GM19372 (cell line): ENCODE data around the gene KIF4B.
A peak's percentile ranks its signal among the peaks of the same experiment; 100 is the strongest.
"Not testable (repeated sequence)": the region's sequence is repeated elsewhere in the genome, so short reads cannot be mapped to it uniquely, and the experiment has no call there.

ENCODE experiments used
- ATAC-seq: cut with Tn5 transposase; IDR thresholded peaks from one replicate; pipeline ENCODE4 v1.9.1; 2021; ENCODE audit warnings: mild to moderate bottlenecking, low read depth, moderate library complexity; ENCODE audit not compliant: unreplicated experiment

The KIF4B gene

DNA sequence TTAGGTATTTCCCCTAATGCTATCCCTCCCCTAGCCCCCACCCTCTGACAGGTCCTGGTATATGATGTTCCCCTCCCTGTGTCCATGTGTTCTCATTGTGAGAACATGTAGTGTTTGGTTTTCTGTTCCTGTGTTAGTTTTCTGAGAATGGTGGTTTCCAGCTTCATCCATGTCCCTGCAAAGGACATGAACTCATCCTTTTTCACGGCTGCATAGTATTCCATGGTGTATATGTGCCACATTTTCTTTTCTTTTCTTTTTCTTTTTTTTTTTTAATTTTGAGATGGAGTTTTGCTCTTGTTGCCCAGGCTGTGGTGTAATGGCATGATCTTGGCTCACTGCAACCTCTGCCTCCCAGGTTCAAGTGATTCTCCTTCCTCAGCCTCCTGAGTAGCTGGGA is 7.3 kb upstream of the KIF4B start:
- ATAC-seq = not testable (repeated sequence)

DNA sequence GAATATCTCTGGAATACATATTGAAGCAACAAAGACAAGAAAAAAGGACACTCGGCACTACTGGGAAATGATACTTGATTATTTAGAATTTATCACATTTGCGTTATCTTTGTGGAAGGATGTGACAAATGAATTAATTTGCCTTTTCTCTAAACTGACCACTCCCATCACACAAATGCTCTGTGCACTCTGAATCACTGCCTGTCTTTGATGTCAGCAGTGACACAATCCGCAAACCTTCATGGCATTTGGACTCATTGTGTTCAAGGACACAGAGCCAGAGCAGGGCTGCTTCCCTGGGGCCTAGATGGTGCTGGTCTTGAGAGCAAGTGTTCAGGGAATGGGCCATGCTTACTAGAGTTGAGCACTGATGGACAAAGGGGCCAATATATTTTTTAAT is 4.9 kb upstream of the KIF4B start:
- no peak for ATAC-seq

DNA sequence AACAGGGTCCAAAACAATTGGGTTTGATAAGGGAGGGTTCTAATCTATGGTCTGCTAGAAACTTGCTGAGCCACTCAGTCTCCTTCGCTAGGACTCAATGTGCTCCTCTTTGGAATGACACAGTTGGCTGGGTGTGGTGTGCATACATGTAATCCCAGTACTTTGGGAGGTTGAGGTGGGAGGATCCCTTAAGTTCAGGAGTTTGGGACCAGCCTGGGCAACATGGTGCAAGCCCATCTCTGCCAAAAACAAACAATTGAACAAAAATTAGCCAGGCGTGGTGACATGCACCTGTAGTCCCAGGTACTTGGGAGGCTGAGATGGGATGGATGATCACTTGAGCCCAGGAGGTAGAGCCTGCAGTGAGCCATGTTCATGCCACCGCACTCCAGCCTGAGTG is 2.7 kb upstream of the KIF4B start:
- ATAC-seq = no peak

DNA sequence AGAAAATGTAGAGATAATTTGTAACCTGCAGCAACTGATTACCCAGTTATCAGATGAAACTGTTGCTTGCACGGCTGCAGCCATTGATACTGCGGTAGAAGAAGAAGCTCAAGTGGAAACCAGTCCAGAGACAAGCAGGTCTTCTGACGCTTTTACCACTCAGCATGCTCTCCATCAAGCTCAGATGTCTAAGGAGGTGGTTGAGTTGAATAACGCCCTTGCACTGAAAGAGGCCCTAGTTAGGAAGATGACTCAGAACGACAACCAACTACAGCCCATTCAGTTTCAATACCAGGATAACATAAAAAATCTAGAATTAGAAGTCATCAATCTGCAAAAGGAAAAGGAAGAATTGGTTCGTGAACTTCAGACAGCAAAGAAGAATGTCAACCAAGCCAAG is 1.7 kb downstream of the KIF4B start:
- ATAC-seq = no peak

DNA sequence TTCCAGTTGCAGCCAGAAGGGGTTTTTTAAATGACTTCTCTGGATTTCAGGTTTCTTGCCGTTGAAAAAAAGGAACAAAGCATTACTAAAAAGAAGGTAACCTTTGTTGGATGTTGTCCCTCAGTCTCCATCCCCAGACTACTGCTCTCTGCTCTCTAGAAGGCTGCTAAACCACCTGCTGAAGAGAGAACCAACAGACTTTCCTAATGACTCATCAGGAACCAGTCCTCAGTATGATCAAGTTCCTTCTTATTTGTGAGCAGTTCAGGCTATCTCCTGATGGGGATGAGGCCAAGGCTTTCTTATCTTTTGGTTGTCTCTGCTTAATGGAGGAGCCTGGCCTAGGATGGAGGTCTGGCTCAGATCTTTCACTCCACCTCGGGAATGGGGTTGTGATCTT is 4.1 kb downstream of the KIF4B start:
- ATAC-seq = peak; percentile 93

DNA sequence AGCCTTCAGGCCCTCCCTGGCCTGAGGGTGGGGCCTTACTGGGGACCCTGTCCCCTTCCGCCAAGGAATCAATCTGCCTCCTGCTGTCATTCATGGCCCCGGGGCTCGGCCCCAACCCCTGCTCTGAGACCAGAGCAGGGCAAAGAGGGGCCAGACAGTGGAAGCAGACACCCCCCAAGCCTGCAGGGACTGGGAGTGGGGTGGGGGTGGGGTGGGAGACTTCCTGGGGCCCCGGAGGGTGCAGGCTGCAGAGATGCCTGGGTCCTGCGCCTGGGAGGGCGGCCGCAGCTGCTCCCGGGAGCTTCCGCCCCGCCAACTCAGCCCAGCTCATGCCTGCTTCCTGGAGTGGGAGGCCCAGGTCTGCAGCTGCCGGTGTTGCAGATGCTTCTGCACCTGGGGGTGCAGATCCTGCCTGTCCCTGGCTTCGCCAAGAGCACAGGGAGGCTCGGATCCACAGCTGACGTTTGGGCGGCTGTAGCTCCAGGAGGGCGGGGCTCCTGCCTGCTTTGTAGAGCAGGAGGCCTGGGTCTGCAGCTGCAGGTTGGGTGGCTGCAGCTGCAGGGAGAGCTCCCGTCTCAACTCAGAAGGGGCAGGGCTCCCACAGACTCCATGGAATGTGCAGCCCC is 6.2 kb downstream of the KIF4B start:
- ATAC-seq = no peak

DNA sequence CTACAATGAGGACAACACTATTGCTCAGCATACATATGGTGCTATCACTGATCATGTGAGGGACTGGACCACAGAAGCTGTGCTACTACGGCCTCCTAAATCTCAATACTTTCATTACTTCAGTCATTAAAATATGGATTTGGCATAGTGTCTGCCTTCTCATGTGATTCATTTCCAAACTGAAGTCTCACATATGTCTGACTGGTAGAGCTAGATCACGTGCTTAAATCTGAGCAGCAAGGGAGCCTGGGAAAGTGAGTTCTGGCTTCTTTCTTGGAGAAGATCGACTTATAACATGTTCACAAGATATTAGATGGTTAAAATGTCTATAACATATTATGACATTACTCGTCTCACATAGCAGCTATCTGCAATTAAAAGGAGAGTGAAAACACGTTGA is 8.3 kb downstream of the KIF4B start:
- ATAC-seq = no peak

DNA sequence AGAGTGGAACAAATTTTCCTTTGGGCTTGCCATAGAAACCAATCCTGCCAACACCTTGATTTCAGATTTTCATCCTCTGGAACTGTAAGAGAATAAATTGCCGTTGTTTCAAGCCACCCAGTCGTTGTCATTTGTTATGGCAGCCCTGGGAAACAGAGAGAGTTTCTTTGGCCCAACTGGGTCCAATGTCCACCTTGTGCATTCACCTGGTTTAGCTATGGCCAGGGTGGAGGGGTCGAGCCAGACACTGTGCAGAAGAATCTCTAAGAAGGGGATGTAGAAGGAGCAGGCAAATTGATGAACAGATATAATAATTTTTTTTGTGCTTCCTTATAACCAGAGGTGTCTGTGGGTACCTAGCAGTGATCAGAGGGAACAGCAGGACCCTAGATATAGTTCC is 9.8 kb downstream of the KIF4B start:
- ATAC-seq = no peak

- ATAC-seq = no peak
Observed at GRCh38 chr5:155024015-155024414, 10.5 kb downstream of the KIF4B start.

DNA sequence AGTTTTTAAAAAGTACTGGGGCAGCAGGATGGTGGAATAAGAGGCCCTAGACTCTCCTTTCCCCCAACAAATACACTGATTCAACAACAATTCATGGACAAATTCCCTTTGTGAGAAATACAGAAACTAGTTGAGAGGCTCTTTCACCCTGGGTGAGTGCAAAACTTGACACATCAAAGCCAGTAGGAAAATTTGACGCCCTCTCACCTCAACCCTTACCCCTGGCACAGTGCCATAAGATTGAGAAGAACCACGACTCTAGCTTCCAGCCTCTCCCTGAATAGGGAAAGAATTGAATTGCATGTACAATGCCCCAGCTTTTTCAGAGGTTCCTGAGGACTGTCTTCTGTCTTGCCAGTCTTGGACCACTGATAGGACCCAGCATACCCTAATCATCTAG is 12.3 kb downstream of the KIF4B start:
- no peak for ATAC-seq

DNA sequence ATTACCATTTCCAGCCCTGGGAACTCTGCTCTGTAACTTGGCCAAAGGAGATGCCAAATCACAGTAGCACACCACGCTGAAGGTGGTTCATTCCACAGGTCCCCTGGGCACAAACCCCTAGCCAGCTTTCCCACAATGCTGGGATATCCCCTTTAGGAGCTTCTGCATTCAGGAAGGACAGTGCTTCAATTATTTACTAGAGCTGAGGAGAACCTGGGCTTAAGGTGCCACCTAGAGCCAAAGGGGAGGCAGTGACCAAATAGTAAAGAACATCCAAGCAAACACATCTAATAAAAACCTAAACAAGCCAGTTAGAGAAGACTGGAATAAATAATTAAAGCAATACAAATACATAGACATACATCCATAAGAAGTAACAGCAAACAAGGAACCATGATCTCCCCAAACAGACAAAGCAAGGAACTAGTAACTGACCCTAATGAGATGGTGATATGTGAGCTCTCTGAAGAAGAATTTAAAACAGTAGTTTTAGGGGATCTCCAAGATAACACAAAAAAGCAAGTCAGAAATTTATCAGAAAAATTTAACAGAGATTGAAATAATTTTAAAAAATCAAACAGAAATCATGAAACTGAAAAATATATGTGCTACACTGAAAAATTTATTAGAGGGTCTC is 14.6 kb downstream of the KIF4B start:
- no peak for ATAC-seq

DNA sequence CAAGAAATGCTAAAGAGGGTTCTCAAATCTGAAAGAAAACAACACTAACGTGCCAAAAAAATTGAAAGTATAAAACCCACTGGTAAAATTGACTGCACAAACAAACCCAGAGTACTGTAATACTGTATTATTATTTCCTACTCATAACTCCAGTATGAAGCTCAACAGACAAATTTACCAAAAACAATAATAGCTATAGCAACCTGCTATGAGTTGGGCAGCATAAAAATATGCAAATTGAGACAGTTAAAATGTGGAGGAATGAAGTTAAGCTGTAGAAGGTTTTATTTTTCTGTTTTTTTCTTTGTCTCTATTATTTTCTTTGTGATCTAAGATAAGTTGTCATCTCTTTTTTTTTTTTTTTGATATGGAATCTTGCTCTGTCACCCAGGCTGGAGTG is 15.7 kb downstream of the KIF4B start:
- ATAC-seq = no peak

DNA sequence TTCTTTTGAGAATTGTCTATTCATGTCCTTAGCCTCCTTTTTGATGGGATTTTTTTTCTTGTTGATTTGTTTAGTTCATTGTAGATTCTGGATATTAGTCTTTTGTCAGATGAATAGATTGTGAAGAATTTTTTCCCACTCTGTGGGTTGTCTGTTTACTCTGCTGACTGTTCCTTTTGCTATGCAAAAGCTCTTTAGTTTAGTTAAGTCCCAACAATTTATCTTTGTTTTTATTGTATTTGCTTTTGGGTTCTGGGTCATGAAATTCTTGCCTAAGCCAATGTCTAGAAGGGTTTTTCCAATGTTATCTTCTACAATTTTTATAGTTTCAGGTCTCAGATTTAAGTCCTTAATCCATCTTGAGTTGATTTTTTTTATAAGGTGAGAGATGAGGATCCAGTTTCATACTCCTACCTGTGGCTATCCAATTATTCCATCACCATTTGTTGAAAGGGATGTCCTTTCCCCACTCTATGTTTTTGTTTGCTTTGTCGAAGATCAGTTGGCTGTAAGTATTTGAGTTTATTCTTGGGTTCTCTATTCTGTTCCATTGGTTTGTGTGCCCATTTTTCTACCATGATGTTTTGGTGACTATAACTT is 20.7 kb downstream of the KIF4B start:
- not testable (repeated sequence) for ATAC-seq

GRCh38 chr5:155035087-155035486 is 21.5 kb downstream of the KIF4B start:
- not testable (repeated sequence) for ATAC-seq

GRCh38 chr5:155040984-155041653 is 27.6 kb downstream of the KIF4B start:
- no peak for ATAC-seq

- no peak for ATAC-seq
Observed at GRCh38 chr5:155044591-155044990, 31.0 kb downstream of the KIF4B start.

DNA sequence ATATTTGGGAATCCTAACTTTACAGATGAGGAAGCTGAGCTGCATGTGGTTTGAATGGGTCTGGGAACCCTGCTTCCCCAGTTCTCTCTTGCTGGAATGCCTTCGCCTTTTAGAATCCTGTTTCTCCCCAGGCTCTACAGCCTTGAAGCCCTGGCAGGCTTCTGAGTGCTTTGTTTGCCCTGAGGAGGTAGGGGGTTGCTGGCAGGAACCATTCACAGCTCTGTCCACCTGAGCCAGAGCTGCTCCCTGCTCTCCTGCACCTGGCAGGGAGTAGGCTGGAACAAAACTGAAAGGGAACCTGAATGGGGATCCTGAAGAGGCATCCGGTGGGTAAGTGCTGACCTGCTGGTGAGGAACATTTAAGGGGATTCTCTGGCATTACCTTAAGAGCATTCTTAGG is 33.0 kb downstream of the KIF4B start:
- ATAC-seq = no peak

DNA sequence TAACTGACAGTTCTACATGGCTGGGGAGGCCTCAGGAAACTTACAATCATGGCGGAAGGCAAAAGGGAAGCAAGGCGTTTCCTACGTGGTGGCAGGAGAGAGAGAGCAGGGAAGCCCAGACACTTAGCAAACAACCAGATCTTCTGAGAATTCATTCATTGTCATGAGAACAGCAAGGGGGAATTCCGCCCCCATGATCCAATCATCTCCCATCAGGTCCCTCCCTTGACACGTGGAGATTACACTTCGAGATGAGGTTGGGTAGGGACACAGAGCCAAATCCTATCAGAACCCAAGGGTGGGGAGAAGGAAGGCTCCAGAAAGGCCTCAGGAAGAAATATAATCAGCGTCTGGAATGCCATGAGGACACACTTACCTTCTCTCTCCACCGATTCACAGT is 34.3 kb downstream of the KIF4B start:
- ATAC-seq = no peak

DNA sequence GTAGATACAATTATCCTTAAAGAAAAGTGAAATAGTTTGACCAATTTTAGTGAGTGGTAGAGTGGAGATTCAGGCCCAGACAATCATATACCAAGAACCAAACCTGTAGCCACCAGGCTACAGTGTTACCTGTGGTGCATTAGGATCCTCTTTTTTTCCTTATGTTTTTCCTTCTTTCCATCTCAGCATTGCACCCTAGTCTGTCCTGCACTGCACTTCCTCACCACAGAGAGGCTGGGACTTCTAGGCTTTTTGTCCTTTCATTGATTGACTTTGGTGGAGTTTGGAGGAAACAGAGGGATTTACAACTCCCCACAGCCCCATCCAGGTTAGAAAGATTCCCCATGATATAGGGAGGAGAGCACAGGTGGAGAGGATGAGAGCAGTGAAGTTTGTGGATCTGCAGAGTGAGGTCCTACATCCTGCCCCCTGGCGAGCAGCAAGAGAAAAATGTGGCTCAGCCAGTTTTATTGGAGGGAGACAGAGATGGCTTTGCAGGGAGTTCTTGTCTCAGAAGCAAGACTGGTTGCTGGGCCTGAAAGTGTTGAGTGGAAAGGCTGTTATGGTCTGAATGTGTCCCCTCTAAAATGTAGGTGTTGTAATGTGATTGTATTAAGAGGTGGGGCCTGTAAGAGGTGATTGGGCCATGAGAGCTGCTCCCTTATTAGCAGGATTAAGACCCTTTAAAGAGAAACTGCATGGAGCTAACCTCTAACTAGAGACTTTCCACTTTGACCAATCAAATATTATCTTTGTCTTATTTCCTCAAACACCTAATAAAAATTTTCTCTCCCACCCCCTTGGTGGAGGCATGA is 36.2 kb downstream of the KIF4B start:
- ATAC-seq = no peak

GRCh38 chr5:155050384-155051019 is 36.9 kb downstream of the KIF4B start:
- ATAC-seq = no peak
